HEK293 (cell line): ENCODE measurements around the gene TMCO1.

Source experiments
- MEIS1 ChIP-seq: sonication (generic); formaldehyde crosslinking; IDR thresholded peaks from 2 replicates; pipeline ENCODE4 v1.8.1; 2022; ENCODE audit warnings: missing genetic modification reagents, mild to moderate bottlenecking, borderline replicate concordance
- TCF7L2 ChIP-seq: IDR thresholded peaks from 2 replicates; pipeline ENCODE4 v1.6.1; 2011; ENCODE audit warnings: low read depth, mild to moderate bottlenecking, inconsistent platforms, low read length, moderate library complexity, borderline replicate concordance
- ZNF501 ChIP-seq: fragments of 450-650 bp; formaldehyde crosslinking; IDR thresholded peaks from 2 replicates; pipeline ENCODE4 v1.5.1; 2016; ENCODE audit warnings: missing biosample characterization, missing genetic modification characterization
- ZNF639 ChIP-seq: fragments of 450-650 bp; formaldehyde crosslinking; IDR thresholded peaks from 2 replicates; pipeline ENCODE4 v1.5.1; 2016; ENCODE audit warnings: missing biosample characterization, missing genetic modification characterization
- ZNF654 ChIP-seq: fragments of 450-650 bp; formaldehyde crosslinking; IDR thresholded peaks from 2 replicates; pipeline ENCODE4 v1.5.1; 2016; ENCODE audit warnings: low read depth, missing biosample characterization, missing genetic modification characterization
- ZNF677 ChIP-seq: fragments of 450-650 bp; IDR thresholded peaks from 2 replicates; pipeline ENCODE4 v1.5.0; 2018; ENCODE audit warnings: missing biosample characterization, mild to moderate bottlenecking, missing genetic modification characterization, moderate library complexity
- TF ChIP-seq, protein P1 (sequence below): fragments of 450-650 bp; formaldehyde crosslinking; conservative IDR thresholded peaks from 2 replicates; pipeline ENCODE4 v1.5.1; 2016; ENCODE audit warnings: low read depth, missing biosample characterization, missing genetic modification characterization
- TF ChIP-seq, protein P2 (sequence below): fragments of 450-650 bp; formaldehyde crosslinking; IDR thresholded peaks from 2 replicates; pipeline ENCODE4 v1.5.1; 2016; ENCODE audit warnings: missing biosample characterization, missing genetic modification characterization, borderline replicate concordance
- TF ChIP-seq, protein P3 (sequence below): fragments of 450-650 bp; formaldehyde crosslinking; IDR thresholded peaks from 2 replicates; pipeline ENCODE4 v1.5.1; 2016; ENCODE audit warnings: missing biosample characterization, missing genetic modification characterization

DNA sequence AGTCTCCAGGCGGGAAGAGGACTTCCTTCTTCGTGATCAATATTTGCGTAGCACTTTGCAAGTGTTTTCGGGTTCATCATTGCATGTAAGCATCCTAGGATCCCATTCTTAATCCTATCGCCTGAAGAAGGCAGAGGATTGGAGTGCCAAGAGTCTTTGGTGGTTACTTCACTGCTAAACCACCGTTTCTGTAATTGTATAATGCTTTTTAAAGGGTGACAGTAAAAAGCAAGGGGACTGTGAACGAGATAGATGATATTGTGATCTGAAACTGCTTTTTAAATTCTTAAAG is 70.0 kb downstream of the TMCO1 start:
- TF ChIP-seq, protein P1, sequence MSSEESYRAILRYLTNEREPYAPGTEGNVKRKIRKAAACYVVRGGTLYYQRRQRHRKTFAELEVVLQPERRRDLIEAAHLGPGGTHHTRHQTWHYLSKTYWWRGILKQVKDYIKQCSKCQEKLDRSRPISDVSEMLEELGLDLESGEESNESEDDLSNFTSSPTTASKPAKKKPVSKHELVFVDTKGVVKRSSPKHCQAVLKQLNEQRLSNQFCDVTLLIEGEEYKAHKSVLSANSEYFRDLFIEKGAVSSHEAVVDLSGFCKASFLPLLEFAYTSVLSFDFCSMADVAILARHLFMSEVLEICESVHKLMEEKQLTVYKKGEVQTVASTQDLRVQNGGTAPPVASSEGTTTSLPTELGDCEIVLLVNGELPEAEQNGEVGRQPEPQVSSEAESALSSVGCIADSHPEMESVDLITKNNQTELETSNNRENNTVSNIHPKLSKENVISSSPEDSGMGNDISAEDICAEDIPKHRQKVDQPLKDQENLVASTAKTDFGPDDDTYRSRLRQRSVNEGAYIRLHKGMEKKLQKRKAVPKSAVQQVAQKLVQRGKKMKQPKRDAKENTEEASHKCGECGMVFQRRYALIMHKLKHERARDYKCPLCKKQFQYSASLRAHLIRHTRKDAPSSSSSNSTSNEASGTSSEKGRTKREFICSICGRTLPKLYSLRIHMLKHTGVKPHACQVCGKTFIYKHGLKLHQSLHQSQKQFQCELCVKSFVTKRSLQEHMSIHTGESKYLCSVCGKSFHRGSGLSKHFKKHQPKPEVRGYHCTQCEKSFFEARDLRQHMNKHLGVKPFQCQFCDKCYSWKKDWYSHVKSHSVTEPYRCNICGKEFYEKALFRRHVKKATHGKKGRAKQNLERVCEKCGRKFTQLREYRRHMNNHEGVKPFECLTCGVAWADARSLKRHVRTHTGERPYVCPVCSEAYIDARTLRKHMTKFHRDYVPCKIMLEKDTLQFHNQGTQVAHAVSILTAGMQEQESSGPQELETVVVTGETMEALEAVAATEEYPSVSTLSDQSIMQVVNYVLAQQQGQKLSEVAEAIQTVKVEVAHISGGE = no peak
- TF ChIP-seq MEIS1 (no peak), ZNF501 (tag by site-specific recombination) (no peak), TCF7L2 (no peak), ZNF677 (tag by site-specific recombination) (no peak), ZNF639 (tag by site-specific recombination) (no peak), ZNF654 (tag by site-specific recombination) (no peak)
- TF ChIP-seq, protein P2, sequence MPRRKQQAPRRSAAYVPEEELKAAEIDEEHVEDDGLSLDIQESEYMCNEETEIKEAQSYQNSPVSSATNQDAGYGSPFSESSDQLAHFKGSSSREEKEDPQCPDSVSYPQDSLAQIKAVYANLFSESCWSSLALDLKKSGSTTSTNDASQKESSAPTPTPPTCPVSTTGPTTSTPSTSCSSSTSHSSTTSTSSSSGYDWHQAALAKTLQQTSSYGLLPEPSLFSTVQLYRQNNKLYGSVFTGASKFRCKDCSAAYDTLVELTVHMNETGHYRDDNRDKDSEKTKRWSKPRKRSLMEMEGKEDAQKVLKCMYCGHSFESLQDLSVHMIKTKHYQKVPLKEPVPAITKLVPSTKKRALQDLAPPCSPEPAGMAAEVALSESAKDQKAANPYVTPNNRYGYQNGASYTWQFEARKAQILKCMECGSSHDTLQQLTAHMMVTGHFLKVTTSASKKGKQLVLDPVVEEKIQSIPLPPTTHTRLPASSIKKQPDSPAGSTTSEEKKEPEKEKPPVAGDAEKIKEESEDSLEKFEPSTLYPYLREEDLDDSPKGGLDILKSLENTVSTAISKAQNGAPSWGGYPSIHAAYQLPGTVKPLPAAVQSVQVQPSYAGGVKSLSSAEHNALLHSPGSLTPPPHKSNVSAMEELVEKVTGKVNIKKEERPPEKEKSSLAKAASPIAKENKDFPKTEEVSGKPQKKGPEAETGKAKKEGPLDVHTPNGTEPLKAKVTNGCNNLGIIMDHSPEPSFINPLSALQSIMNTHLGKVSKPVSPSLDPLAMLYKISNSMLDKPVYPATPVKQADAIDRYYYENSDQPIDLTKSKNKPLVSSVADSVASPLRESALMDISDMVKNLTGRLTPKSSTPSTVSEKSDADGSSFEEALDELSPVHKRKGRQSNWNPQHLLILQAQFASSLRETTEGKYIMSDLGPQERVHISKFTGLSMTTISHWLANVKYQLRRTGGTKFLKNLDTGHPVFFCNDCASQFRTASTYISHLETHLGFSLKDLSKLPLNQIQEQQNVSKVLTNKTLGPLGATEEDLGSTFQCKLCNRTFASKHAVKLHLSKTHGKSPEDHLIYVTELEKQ (tag by site-specific recombination) = no peak
- TF ChIP-seq, protein P3, sequence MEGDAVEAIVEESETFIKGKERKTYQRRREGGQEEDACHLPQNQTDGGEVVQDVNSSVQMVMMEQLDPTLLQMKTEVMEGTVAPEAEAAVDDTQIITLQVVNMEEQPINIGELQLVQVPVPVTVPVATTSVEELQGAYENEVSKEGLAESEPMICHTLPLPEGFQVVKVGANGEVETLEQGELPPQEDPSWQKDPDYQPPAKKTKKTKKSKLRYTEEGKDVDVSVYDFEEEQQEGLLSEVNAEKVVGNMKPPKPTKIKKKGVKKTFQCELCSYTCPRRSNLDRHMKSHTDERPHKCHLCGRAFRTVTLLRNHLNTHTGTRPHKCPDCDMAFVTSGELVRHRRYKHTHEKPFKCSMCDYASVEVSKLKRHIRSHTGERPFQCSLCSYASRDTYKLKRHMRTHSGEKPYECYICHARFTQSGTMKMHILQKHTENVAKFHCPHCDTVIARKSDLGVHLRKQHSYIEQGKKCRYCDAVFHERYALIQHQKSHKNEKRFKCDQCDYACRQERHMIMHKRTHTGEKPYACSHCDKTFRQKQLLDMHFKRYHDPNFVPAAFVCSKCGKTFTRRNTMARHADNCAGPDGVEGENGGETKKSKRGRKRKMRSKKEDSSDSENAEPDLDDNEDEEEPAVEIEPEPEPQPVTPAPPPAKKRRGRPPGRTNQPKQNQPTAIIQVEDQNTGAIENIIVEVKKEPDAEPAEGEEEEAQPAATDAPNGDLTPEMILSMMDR (tag by site-specific recombination) = no peak
